A204.1 (cell line): ENCODE results near the gene CES4A.
"Not testable (repeated sequence)": the region's sequence is repeated elsewhere in the genome, so short reads cannot be mapped to it uniquely, and the experiment has no call there.

Experiments used
- FAIRE-seq: peaks from 2 replicates; lab custom pipeline; 2012; peaks lifted over from hg19 to GRCh38; lab: Jason Lieb, UNC

The CES4A gene

GRCh38 chr16:66988197-66988788 lies at the start of gene CES4A:
CES4A (plus strand) TSS chr16:66988589; CDS start chr16:66988773, 184 bp downstream.
- FAIRE-seq = no peak

- FAIRE-seq = no peak
These were observed 49.0 kb upstream of the CES4A start for GRCh38 chr16:66939366-66939765.

GRCh38 chr16:66940236-66940635 lies 48.2 kb upstream of the CES4A start:
- no peak for FAIRE-seq

- no peak for FAIRE-seq
These were observed 45.4 kb upstream of the CES4A start for GRCh38 chr16:66942981-66943380.

- FAIRE-seq = no peak
These were observed 44.8 kb upstream of the CES4A start for GRCh38 chr16:66943426-66944053.

- no peak for FAIRE-seq
These were observed 44.3 kb upstream of the CES4A start for GRCh38 chr16:66944054-66944441.

GRCh38 chr16:66944971-66945370 lies 43.4 kb upstream of the CES4A start:
- FAIRE-seq = not testable (repeated sequence)

- no peak for FAIRE-seq
These were observed 42.5 kb upstream of the CES4A start for GRCh38 chr16:66945939-66946338.

- FAIRE-seq = no peak
These were observed 41.8 kb upstream of the CES4A start for GRCh38 chr16:66946541-66946940.

GRCh38 chr16:66946974-66947301 lies 41.5 kb upstream of the CES4A start:
- no peak for FAIRE-seq

- peak; percentile 90 for FAIRE-seq
These were observed 40.9 kb upstream of the CES4A start for GRCh38 chr16:66947302-66948065.

- no peak for FAIRE-seq
These were observed 40.1 kb upstream of the CES4A start for GRCh38 chr16:66948134-66948836.

GRCh38 chr16:66948837-66949225 lies 39.6 kb upstream of the CES4A start:
- no peak for FAIRE-seq

- FAIRE-seq = no peak
These were observed 38.9 kb upstream of the CES4A start for GRCh38 chr16:66949472-66949871.

- FAIRE-seq = no peak
These were observed 38.0 kb upstream of the CES4A start for GRCh38 chr16:66950437-66950836.

- FAIRE-seq = no peak
These were observed 37.2 kb upstream of the CES4A start for GRCh38 chr16:66950971-66951790.

- FAIRE-seq = no peak
These were observed 35.8 kb upstream of the CES4A start for GRCh38 chr16:66952430-66953110.

GRCh38 chr16:66953462-66954096 lies 34.8 kb upstream of the CES4A start:
- no peak for FAIRE-seq

- peak; percentile 74 for FAIRE-seq
These were observed 34.2 kb upstream of the CES4A start for GRCh38 chr16:66954097-66954659.

- not testable (repeated sequence) for FAIRE-seq
These were observed 32.8 kb upstream of the CES4A start for GRCh38 chr16:66955363-66956153.
